ENCODE data around the gene TCF7. TPM values are rescaled to one million over a fixed set of nuclear protein-coding genes. Genes with fewer than 3 reads are reported as not detected.

Gene TCF7
- total and polyA plus RNA-seq, 2 of the 13 experiments (the other 11 are each of a cell fraction or from before 2014, with no cell fraction given) = 6.3 to 6.8 TPM

- TF ChIP-seq ZNF382 (CRISPR knock-in tag; IDR thresholded peaks at IDR 0.05; ENCODE audit: borderline replicate concordance) (no peak), YEATS2 (CRISPR knock-in tag; IDR thresholded peaks at IDR 0.05; ENCODE audit: borderline replicate concordance) (peak; percentile 89), FIP1L1 (IDR thresholded peaks at IDR 0.05; ENCODE audit: borderline replicate concordance, insufficient read depth, low read depth, low read length) (no peak), ZNF354B (CRISPR knock-in tag; IDR thresholded peaks at IDR 0.05) (peak; percentile 97; the same call in 1 of the 2 replicates), SOX13 (IDR thresholded peaks at IDR 0.05) (no peak), SOX13 (CRISPR knock-in tag; conservative IDR thresholded peaks at IDR 0.05 in 1 of 2, IDR thresholded peaks at IDR 0.05 in 1 of 2) (no peak), ZNF205 (CRISPR knock-in tag; IDR thresholded peaks at IDR 0.05) (peak; percentile 86; the same call in 1 of the 2 replicates), ZKSCAN8 (CRISPR knock-in tag; IDR thresholded peaks at IDR 0.05; ENCODE audit: borderline replicate concordance) (peak; percentile 46; the same call in 1 of the 2 replicates), ZNF317 (CRISPR knock-in tag; IDR thresholded peaks at IDR 0.05) (peak; percentile 64), ZNF20 (CRISPR knock-in tag; IDR thresholded peaks at IDR 0.05) (0 out of 2 replicates have a peak, but pooled peaks have one; percentile 56), ZSCAN25 (CRISPR knock-in tag; IDR thresholded peaks at IDR 0.05) (0 out of 2 replicates have a peak, but pooled peaks have one; percentile 40), ZNF33B (CRISPR knock-in tag; IDR thresholded peaks at IDR 0.05) (peak; percentile 81), GTF3A (CRISPR knock-in tag; conservative IDR thresholded peaks at IDR 0.05) (peak; percentile 68; the same call in 1 of the 2 replicates), ZNF75D (CRISPR knock-in tag; IDR thresholded peaks at IDR 0.05; ENCODE audit: borderline replicate concordance) (no peak), TRIM22 (IDR thresholded peaks at IDR 0.05) (no peak), ZBTB39 (CRISPR knock-in tag; IDR thresholded peaks at IDR 0.05) (0 out of 2 replicates have a peak, but pooled peaks have one; percentile 88), KDM6A (CRISPR knock-in tag; IDR thresholded peaks at IDR 0.05; ENCODE audit: low read depth) (no peak), TEF (CRISPR knock-in tag; IDR thresholded peaks at IDR 0.05) (no peak), THRA (CRISPR knock-in tag; IDR thresholded peaks at IDR 0.05; ENCODE audit: borderline replicate concordance) (peak; percentile 62)
Measured at GRCh38 chr5:134176511-134177368, 62.3 kb downstream of the TCF7 start, which contains the start of gene SKP1 (continued).

All from HepG2 (cell line).